Cerebellar nuclear complex (tissue), 1 donor: ENCODE measurements around the gene SERPINA9.
"Not testable (repeated sequence)": the region's sequence is repeated elsewhere in the genome, so short reads cannot be mapped to it uniquely, and the experiment has no call there.

ENCODE experiments used
- DNase-seq, 2 experiments: peaks; one replicate each; lab custom pipeline; 2025; lab: John Stamatoyannopoulos, UW

Gene SERPINA9

GRCh38 chr14:94486883-94487282, 10.9 kb upstream of the SERPINA9 start:
- DNase-seq = no peak

GRCh38 chr14:94485944-94486841, 10.2 kb upstream of the SERPINA9 start:
- DNase-seq = no peak

- DNase-seq = no peak
Observed at GRCh38 chr14:94484481-94484880, 8.5 kb upstream of the SERPINA9 start.

GRCh38 chr14:94483729-94484275, 7.8 kb upstream of the SERPINA9 start:
- DNase-seq = no peak

GRCh38 chr14:94483071-94483451, 7.1 kb upstream of the SERPINA9 start:
- DNase-seq = no peak

- not testable (repeated sequence) for DNase-seq
Observed at GRCh38 chr14:94482132-94483070, 6.4 kb upstream of the SERPINA9 start.

- no peak for DNase-seq
Observed at GRCh38 chr14:94481468-94482131, 5.6 kb upstream of the SERPINA9 start.

GRCh38 chr14:94480809-94481208, 4.8 kb upstream of the SERPINA9 start:
- no peak for DNase-seq

GRCh38 chr14:94478420-94478819, 2.4 kb upstream of the SERPINA9 start:
- DNase-seq = no peak

GRCh38 chr14:94474581-94475031, 1.4 kb downstream of the SERPINA9 start:
- DNase-seq = no peak

- DNase-seq = no peak
Observed at GRCh38 chr14:94473666-94474410, 2.2 kb downstream of the SERPINA9 start.

GRCh38 chr14:94472842-94473241, 3.2 kb downstream of the SERPINA9 start:
- DNase-seq = no peak

- DNase-seq = no peak
Observed at GRCh38 chr14:94471045-94471444, 5.0 kb downstream of the SERPINA9 start.

GRCh38 chr14:94470311-94470710, 5.7 kb downstream of the SERPINA9 start:
- no peak for DNase-seq

- DNase-seq = no peak
Observed at GRCh38 chr14:94469261-94469660, 6.7 kb downstream of the SERPINA9 start.

GRCh38 chr14:94467728-94468520, 8.1 kb downstream of the SERPINA9 start:
- DNase-seq = no peak

- no peak for DNase-seq
Observed at GRCh38 chr14:94466706-94467370, 9.2 kb downstream of the SERPINA9 start.

GRCh38 chr14:94465042-94465441, 11.0 kb downstream of the SERPINA9 start:
- no peak for DNase-seq

GRCh38 chr14:94464290-94464689, 11.7 kb downstream of the SERPINA9 start:
- no peak for DNase-seq
